HG03108 (cell line): ENCODE data around the gene CEP170B.

ENCODE experiments used
- ATAC-seq: cut with Tn5 transposase; IDR thresholded peaks from one replicate; pipeline ENCODE4 v1.9.1; 2021; ENCODE audit warnings: moderate library complexity; ENCODE audit not compliant: unreplicated experiment

The CEP170B gene

DNA sequence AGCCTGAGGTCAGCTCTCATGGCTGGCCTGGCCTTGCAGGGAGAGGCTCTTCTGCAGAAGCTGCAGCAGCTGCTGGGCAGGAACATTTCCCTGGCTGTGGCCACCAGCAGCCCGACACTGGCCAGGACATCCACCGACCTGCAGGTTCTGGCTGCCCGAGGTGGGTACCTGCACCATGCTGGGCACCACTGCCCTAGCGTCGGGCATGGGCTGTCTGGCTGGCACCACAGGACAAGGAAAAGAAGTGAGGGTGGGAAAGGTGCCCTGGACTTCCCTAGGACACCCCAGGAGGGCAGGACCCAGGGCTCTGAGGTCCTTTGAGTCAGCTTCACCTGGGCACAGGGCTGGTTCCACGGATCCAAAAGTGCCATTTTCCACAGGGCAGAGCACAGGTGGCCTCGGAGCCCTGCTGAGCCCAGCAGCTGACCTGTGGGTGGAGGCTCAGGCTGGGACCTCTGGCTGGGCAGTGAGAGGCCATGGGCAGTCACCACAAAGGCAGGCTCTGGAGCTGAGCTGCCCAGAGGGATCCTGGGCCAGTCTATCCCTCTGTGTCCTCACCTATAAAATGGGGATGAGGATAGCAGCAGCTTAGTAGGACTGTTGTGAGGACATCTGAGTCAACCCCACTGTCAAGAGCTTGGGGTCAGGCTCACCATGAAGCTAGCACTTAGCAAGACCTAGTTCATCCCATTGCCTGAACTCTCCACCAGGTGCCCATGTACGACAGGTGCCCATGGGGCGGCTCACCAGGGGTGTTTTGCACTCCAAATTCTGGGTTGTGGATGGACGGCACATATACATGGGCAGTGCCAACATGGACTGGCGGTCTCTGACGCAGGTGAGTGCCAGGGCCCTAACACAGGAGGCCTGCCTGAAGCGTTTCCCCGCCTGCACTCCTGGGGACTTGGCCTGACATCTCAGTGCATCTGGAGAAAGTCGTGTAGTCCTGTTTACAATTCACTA, 64.5 kb downstream of the CEP170B start:
- ATAC-seq: no peak

DNA sequence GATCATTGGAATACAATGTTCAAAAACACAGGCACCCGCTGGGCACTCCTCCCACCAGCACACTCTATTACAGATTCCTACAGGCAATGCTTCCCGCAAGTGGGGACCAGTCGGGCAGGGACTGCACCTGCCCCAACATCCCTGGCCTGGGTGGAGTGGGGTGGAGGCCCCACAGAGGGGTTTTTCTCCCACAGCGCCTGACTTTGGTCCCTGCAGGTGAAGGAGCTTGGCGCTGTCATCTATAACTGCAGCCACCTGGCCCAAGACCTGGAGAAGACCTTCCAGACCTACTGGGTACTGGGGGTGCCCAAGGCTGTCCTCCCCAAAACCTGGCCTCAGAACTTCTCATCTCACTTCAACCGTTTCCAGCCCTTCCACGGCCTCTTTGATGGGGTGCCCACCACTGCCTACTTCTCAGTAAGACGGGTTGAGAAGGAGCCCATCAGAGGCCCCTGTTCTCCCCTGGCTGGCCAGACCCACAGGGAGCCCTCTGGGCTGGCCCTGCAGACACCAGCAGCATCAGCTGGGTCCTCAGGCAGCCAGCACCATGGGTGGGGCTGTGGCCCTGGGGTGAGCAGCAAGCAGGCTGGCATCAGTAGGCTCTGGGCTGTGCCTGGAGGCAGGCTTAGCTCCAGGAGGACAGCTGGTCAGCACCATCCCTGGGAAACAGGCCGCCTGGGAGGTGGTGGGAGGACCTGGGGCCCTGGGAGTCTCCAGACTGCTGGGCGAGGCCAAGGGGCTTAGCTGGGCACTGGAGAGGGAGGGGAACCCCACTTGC, 65.6 kb downstream of the CEP170B start:
- no peak for ATAC-seq

DNA sequence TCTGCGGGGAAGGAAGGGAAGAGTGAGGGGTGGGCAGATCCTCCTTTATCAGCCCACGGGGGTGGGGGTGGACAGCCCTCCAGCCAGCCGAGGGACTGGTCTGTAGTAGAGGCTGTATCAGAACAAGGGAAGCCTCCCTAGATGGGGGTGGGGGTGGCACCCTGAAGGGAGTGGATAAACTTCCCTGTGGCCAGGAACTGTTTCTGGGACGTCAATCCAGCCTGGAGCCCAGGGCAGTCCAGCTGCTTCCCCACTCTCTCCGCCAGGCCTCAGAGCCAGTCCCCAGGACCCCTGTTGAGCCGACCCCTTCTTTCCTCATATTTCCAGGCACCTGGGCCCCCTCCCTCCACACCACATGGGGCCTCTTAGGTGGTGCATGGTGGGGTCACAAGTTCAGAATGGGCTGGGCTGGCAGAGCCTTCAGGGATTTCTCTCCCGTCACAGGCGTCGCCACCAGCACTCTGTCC, 66.3 kb downstream of the CEP170B start:
- ATAC-seq: no peak

DNA sequence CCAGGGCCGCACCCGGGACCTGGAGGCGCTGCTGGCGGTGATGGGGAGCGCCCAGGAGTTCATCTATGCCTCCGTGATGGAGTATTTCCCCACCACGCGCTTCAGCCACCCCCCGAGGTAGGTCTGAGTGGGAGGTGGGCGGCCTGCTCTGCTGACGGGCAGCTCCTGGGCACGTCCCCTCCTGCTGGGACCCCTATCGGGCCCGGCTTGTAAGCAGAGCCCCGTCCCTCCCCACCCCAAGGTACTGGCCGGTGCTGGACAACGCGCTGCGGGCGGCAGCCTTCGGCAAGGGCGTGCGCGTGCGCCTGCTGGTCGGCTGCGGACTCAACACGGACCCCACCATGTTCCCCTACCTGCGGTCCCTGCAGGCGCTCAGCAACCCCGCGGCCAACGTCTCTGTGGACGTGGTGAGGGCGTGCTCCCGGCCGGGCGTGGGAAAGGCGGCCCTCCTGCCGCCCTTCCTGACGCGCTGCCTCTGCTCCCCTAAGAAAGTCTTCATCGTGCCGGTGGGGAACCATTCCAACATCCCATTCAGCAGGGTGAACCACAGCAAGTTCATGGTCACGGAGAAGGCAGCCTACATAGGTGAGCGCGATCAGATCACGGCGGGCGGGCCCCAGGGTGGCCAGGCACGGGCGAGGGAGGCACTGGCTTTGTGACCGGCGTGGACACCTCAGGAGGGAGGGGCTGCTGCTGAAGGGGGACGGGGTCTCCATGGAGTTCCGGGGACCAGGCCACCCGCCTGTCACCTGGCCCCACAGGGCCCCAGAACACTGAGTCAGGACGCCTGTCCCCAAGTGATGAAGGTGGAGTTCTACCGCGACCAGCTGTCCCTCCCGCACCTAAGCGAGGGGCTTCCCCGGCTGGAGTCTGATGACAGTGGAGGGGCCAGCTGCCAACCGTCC, 67.0 kb downstream of the CEP170B start:
- ATAC-seq: no peak

DNA sequence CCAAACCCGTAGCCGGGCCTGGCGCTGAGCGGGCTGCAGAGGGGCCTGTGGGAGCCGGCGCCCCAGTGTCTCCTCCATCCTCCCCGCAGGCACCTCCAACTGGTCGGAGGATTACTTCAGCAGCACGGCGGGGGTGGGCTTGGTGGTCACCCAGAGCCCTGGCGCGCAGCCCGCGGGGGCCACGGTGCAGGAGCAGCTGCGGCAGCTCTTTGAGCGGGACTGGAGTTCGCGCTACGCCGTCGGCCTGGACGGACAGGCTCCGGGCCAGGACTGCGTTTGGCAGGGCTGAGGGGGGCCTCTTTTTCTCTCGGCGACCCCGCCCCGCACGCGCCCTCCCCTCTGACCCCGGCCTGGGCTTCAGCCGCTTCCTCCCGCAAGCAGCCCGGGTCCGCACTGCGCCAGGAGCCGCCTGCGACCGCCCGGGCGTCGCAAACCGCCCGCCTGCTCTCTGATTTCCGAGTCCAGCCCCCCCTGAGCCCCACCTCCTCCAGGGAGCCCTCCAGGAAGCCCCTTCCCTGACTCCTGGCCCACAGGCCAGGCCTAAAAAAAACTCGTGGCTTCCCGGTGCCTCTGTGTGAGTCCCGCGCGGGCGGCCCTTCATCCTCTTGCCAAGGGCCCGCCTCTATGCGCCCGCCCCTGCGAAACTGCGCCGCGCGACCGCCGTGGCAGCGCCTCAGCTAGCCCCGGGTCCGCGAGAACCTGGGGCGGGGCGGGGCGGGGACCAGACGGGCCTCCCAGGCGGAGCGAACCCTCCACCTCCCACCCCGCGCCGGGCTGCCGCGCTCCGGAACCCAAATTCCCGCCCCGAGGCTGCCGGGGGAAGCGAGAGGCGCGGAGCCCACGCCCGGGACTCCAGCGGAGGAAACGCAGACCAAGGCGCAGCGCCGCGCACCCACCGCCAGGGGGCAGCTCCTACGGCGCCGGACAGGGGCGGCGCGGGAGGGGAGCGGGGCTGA, 67.9 kb downstream of the CEP170B start:
- no peak for ATAC-seq

DNA sequence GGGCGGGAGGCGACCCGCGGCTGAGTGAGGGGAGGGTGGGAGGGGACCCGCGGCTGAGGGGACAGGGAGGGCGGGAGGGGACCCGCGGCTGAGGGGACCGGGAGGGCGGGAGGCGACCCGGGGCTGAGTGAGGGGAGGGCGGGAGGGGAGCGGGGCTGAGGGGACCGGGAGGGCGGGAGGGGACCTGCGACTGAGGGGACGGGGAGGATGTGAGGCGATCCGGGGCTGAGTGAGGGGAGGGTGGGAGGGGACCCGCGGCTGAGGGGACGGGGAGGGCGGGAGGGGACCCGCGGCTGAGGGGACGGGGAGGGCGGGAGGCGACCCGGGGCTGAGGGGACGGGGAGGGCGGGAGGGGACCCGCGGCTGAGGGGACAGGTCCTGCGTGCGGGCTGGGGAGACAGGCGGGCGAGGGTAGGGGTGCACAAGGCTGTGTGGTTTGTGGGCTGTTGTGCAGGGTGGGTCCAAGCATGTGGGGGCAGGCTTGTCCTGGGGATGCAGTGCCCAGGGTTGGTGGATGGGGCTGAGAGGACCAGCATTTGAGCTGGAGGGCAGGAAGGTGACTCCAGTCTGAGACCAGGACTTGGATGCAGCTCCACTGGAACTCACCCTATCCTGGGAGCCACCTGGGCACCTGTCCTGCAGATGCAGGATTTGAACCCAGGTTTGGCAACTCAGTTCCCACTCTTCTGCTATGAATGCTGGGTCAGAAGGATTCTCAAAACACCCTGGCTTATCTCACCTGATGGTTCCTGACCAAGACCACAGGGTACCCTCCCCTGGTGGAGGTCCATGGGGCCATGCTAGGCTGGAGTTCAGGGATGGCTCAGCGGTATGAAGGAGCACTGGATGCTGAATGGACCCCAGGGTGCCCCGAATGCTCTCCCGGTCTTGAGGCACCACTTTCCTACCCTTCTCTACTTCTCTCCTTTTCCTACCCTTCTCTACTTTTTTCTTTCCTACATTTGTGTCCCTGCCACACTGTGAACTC, 69.0 kb downstream of the CEP170B start:
- ATAC-seq: no peak

DNA sequence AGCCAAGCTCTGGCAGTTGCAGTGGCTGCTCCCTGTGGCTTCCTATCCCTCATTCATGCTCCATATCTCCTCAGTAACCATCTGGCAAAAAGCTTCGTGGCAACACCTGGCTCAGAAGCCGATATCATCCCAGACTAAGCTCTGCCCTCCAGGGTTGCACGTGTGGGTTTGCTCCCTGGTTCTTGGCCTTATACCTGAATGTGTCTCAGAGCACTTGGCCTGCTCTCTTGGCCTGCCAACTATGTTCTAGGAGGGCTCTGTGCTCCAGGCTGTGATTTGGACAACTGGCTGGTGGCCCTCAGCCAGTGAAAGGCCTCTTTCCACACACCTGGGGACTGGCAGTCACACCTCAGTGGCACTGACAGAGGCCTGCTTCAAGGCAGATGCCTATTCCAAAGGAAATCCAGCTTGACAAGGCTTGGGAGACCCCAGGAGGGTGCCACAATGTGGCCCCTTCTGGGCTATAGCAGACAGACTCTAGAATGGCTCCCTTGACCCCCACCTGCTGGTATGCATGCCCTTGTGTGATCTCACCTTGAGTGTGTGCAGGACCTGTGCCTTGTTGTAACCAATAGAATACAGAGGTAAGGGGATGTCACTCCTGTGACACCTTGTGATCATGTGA, 70.1 kb downstream of the CEP170B start:
- ATAC-seq: no peak

DNA sequence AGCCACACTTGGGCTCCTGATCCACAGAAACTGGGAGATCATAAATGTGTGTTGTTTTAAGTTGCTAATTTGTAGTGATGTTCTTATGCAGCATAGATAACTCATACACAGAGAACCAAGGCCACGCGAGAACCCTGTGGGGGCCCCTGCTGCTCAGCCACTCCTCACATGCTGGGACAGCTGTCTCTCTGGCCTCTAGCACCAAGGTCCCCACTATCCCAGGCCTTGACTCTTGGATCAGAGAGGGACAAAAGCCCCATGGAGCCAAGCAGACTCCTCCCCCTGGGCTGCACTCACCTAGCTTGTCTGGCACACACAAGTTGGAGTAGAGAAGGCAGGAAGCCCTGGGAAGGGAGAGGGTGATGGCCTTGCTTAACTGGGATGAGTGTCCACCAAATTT, 70.9 kb downstream of the CEP170B start:
- no peak for ATAC-seq

DNA sequence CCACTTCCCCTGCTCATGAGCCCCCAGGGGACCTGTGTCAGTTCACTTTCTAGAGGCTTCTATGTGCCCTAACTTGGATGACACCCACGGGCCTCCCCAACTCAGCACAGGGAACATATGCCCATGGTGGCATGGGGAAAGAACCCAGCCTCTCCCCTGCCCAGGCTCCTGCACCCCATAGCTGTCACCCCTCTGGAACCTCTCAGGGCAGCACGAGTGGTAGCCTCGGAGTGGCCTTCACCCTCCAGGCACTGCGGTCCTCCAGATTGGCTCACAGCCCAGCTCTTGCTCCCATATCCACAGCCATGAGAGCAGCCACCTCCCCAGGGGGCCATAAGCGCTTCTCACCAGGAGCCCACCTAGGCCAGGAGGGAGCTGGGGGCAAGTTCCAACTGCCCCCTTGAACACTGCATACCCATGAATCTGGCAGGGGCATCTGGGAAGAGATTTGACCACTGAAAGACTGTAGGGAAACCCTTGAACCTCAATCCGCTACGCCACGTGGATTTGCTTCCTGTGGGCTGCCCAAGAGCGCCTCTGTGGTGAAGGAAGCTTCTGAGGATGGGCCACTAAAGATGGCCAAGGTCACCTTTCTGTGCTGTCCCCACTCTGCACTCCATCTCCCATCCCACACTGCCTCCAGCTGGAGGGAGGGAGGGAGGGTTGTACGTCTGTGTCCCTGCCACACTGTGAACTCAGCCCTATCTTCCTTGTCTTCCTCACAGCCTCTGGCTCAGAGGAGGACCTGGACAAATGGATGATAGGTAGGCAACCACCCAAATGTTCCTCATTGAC, 71.5 kb downstream of the CEP170B start:
- no peak for ATAC-seq

DNA sequence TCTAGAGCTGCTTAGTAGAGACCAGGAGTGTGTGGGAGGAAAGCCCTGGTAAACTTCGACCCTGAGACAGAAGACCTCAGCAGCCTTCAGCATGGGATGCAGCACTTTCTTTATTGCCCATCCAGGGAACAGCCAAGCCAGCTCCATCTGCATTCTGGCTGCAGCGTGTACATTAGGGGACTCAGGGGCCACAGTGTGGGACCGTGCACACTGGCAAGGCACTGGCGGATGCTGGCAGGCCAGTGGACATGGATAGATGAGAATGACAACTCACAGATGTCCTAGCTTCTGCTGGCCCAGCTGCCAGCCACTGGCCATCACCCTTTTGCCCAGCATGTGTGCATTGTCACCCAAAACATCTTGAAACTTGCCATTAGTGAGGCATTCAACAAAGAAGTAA, 72.1 kb downstream of the CEP170B start:
- no peak for ATAC-seq

DNA sequence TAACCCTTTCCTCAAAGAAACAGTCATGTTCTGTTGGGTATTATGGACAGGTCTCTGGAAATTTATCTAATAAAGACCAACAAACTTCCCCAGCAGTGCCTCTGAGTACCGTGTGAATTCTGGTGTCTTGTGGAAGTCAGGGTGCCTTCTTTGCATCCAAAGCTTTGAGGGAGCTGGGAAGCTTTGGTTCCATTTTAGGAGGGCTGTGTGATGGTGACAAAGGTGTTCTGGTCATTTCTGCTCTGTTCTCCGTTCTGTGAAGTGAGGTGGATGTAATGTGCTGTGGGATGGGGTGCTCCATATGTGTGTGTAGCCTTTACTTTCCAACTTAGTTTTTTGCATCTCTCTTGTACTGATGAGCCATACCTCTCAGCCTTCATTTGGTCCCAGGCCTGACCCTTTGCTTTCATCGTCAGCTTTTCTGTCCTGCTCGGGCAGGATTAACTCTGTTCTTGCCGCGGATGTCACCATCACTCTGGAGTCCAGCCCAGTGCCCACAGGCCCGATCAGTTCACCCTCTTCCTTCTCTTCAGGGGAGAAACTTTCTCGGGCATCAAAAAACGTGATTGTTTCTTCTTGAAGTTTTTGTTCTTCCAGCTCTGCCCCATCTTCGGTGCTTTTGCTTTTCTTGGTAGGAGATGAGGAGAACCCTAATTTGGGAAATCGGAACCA, 72.8 kb downstream of the CEP170B start:
- no peak for ATAC-seq

DNA sequence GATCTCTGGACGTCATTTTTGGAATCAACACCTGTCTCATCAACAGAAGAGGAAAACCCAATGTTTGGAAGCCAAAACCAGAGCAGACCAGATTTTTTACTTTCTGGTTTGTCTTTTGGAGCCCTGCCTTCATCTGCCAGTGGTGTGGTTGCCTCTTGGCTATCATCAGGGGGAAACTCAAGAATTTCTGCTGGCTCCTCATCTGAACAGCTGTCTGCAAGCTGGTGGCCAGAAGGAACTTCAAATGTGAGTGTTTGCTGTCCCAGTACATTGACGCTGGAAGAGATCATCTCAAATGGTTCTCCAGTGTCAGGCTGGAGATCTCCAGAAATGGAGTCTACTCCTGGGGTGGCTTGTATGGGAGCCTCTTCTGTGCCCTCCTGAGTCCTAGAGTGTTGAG, 73.4 kb downstream of the CEP170B start:
- no peak for ATAC-seq

DNA sequence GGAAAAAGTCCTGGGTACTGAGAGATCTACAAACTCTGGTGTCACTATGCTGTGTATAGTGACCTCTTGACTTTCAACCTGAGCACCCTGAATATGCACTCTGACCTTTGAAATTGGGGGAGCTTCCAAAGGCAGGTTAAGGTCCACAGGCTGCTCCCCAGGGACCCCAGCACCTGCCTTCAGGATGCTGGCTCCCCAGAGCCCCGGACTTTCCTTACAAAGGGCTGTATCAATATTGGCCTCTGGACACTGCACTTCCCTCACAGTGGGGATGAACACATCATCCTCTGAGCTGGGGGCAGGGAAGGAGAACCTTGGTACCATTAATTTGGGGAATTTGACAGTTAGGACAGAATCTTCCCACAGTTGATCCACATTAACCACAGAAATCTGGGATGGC, 73.9 kb downstream of the CEP170B start:
- ATAC-seq: no peak

DNA sequence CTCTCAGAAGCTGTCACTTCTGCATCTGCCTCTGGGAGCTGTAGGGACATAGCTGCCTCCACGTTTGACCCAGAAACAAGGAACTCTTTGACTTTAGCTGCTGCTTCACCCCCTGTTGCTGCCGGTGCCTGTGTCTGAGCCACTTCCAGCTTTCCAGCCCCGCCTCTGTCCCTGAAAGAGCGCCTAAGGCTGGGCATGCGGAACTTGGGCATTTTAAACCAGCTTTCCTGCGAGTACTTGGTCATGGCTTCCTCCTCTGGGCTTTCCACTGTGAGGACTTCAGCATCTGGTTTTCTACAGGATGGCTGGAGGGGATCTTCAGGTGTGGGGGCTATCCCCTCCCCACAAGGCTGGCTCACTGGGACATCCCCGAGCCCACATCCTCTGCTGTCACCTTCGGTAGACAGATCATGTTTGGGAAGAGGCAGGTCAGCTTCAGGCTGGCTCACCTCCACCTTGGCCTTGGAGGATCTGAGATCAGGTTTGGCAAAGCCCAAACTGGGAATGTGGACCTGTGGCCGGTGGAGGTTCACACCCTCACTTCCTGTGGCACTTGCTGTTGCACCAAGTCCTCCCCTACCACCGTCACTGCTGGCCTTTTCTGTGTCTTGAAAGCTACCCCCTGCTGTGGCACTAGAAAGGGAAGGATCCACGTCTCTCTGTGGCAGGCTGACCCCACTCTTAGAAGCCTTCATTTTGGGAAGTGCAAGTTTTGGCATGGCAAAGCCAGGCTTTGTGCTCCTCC, 74.8 kb downstream of the CEP170B start:
- ATAC-seq: no peak

DNA sequence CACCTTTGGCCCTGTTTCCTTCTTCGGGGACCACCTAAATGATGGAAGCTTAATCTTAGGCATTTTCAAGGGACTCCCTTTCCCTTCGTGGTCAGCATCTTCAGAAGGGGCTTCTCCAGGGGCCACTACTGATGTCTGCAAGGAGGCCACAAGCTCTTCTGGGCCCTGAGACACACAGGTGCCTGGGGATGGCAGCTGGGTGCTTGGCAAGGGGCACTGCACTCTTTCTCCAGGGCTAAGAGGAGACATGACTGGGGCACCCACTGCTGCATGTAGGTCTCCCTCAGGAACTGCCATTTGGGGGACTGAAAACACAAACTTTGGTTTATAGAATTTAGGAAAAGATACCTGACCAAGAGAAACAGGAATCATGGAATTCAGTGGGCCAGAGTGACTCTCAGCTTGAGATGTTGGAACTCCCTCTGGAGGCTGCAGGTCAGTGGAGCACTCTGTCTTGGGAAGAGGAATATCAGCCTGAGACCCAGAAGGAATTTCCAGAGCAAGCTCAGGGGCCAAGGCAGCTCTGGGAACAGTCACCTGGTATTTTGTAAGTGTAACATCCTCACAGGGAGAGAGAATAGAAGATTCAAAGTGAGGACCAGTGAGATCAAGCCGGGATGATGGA, 75.6 kb downstream of the CEP170B start:
- no peak for ATAC-seq
